Breast epithelium (tissue), 4 donors: Measurements from ENCODE around the gene ZNRF3. TPM values are rescaled to one million over a fixed set of nuclear protein-coding genes. Genes with fewer than 3 reads are reported as not detected.

Experiments
- DNase-seq, 2 donors: peaks; one replicate each; pipeline ENCODE4 v3.0.0-alpha.2; 2019; ENCODE audit warnings: low spot score in 2 of 2
- H3K27ac ChIP-seq, 2 donors: fragments of 200-600 bp; sonication (generic) in 1 of 2; one replicate each; pipeline ENCODE4 v1.5.1; 2016 to 2019; ENCODE audit warnings: mild to moderate bottlenecking in 1 of 2
- H3K27me3 ChIP-seq, 2 donors: fragments of 200-600 bp; sonication (generic) in 1 of 2; one replicate each; pipeline versions ENCODE4 v1.5.1 to v1.6.0; 2017 to 2019; ENCODE audit warnings: control low read depth in 1 of 2, mild to moderate bottlenecking in 1 of 2
- H3K36me3 ChIP-seq: fragments of 200-600 bp; one replicate; pipeline ENCODE4 v1.5.1; 2019
- H3K4me1 ChIP-seq, 2 donors: fragments of 200-600 bp; sonication (generic); one replicate each; pipeline ENCODE4 v1.5.1; 2016 to 2019; ENCODE audit warnings: control low read depth in 1 of 2
- H3K4me3 ChIP-seq, 3 donors: fragments of 200-600 bp; sonication (generic); 1 replicate in 2 of 3; 2 replicates in 1 of 3; pipeline ENCODE4 v1.5.1; 2016 to 2019; ENCODE audit warnings: mild to moderate bottlenecking in 3 of 3, moderate library complexity in 2 of 3
- H3K9me3 ChIP-seq, 2 donors: fragments of 200-600 bp; sonication (generic) in 1 of 2; one replicate each; pipeline ENCODE4 v1.5.1; 2016 to 2019; ENCODE audit warnings: control low read depth in 1 of 2
- CTCF ChIP-seq, 3 donors: fragments of 450-650 bp; IDR thresholded peaks; one replicate each; pipeline ENCODE4 v1.5.1; 2016 to 2017; ENCODE audit warnings: antibody characterized with exemption in 3 of 3, mild to moderate bottlenecking in 3 of 3, moderate library complexity in 3 of 3
- POLR2A ChIP-seq: fragments of 450-650 bp; IDR thresholded peaks from one replicate; pipeline ENCODE4 v1.6.1; 2016; ENCODE audit warnings: antibody characterized with exemption, mild to moderate bottlenecking, moderate library complexity
- POLR2AphosphoS5 ChIP-seq, 3 donors: sonication (generic); formaldehyde crosslinking; IDR thresholded peaks; one replicate each; pipeline ENCODE4 v1.6.1; 2017; ENCODE audit warnings: antibody characterized with exemption in 3 of 3
- intact Hi-C: fragments of 100-400 bp; cut with DNase I; formaldehyde crosslinking; loops from one replicate; pipeline ENCODE4 v1.15.1; 2023; ENCODE audit warnings: low total_unique reads
- total RNA-seq, 3 donors: library from RNA; depleted of rRNA; stranded (reverse); fragments of >200 nt; gene quantifications; one replicate each; pipeline ENCODE4 v1.1.0, GENCODE V29; 2016

ZNRF3 gene
- total RNA-seq, 3 donors from 2014 or later, result 6.9 to 7.9 (median 6.9) TPM

- H3K4me3 ChIP-seq, result no peak overlapping the region
- H3K27me3 ChIP-seq, result no peaks in the 10 kb centered on the region
- TF ChIP-seq POLR2A (no peak), CTCF (IDR thresholded peaks at IDR 0.05) (no peak), POLR2AphosphoS5 (IDR thresholded peaks at IDR 0.05) (no peak)
- no peak for DNase-seq
- no peaks in the 10 kb centered on the region for H3K36me3 ChIP-seq
- H3K4me1 ChIP-seq, result no peaks in the 10 kb centered on the region
- intact Hi-C loops, result no loop called here
- no peaks in the 10 kb centered on the region for H3K9me3 ChIP-seq
- no peak overlapping the region for H3K27ac ChIP-seq
Measured at GRCh38 chr22:28874061-28874460, 9.3 kb upstream of the ZNRF3 start.

- intact Hi-C loops, result no loop called here
- no peaks in the 10 kb centered on the region for H3K36me3 ChIP-seq
- no peak overlapping the region for H3K27ac ChIP-seq
- no peak overlapping the region for H3K4me3 ChIP-seq
- no peaks in the 10 kb centered on the region for H3K4me1 ChIP-seq
- no peak for TF ChIP-seq POLR2A
- no peak for TF ChIP-seq CTCF (IDR thresholded peaks at IDR 0.05)
- TF ChIP-seq POLR2AphosphoS5 (IDR thresholded peaks at IDR 0.05), result no peak
- no peaks in the 10 kb centered on the region for H3K9me3 ChIP-seq
- no peak for DNase-seq
- no peaks in the 10 kb centered on the region for H3K27me3 ChIP-seq
Measured at GRCh38 chr22:28874811-28875320, 8.5 kb upstream of the ZNRF3 start.

GRCh38 chr22:28882545-28882877, 861 bp upstream of the ZNRF3 start:
- H3K27me3 ChIP-seq, result no peaks in the 10 kb centered on the region
- TF ChIP-seq CTCF (IDR thresholded peaks at IDR 0.05) (no peak), POLR2A (no peak), POLR2AphosphoS5 (IDR thresholded peaks at IDR 0.05) (no peak)
- H3K36me3 ChIP-seq, result no peaks in the 10 kb centered on the region
- DNase-seq, result no peak
- no peaks in the 10 kb centered on the region for H3K9me3 ChIP-seq
- peak overlapping the region; percentile 53 to 70 for H3K27ac ChIP-seq
- intact Hi-C loops, result loop anchor here (5.0 kb wide), 1 partner anchor 1395 kb away; no protein-coding TSS in a partner anchor
- H3K4me3 ChIP-seq, result peak overlapping the region; percentile 57 to 73 (median 66)
- peaks cover 3 to 4% of the 10 kb centered on the region in 2 donors for H3K4me1 ChIP-seq

- Histone ChIP-seq H3K27ac (peak overlapping the region; percentile 70 to 77), H3K36me3 (no peaks in the 10 kb centered on the region), H3K9me3 (no peaks in the 10 kb centered on the region), H3K4me1 (peaks cover 3 to 4% of the 10 kb centered on the region in 2 donors), H3K27me3 (no peaks in the 10 kb centered on the region), H3K4me3 (peak overlapping the region; percentile 57 to 73 (median 66))
- intact Hi-C loops, result loop anchor here (5.0 kb wide), 1 partner anchor 1394 kb away; no protein-coding TSS in a partner anchor
- DNase-seq, result no peak
- TF ChIP-seq CTCF (IDR thresholded peaks at IDR 0.05) (no peak), POLR2A (no peak), POLR2AphosphoS5 (IDR thresholded peaks at IDR 0.05) (no peak)
Measured at GRCh38 chr22:28883657-28883916, 215 bp downstream of the ZNRF3 start.

GRCh38 chr22:28883917-28884746, 760 bp downstream of the ZNRF3 start:
- intact Hi-C loops, result loop anchor here (5.0 kb wide), 1 partner anchor 1393 kb away; no protein-coding TSS in a partner anchor
- TF ChIP-seq CTCF (IDR thresholded peaks at IDR 0.05) (peak in 1 of 3 donors; percentile 23), POLR2A (no peak), POLR2AphosphoS5 (IDR thresholded peaks at IDR 0.05) (no peak)

More at GRCh38 chr22:28883917-28884746, 760 bp downstream of the ZNRF3 start:
- Histone ChIP-seq H3K9me3 (no peaks in the 10 kb centered on the region), H3K4me1 (peaks cover 3 to 4% of the 10 kb centered on the region in 2 donors), H3K27ac (peak overlapping the region; percentile 25 to 52), H3K4me3 (peak overlapping the region; percentile 57 to 73 (median 66)), H3K27me3 (no peaks in the 10 kb centered on the region), H3K36me3 (no peaks in the 10 kb centered on the region)
- DNase-seq, result peak in 1 of 2 donors; percentile 44
